ENCODE data around the gene MTERF2.

The MTERF2 gene

DNA sequence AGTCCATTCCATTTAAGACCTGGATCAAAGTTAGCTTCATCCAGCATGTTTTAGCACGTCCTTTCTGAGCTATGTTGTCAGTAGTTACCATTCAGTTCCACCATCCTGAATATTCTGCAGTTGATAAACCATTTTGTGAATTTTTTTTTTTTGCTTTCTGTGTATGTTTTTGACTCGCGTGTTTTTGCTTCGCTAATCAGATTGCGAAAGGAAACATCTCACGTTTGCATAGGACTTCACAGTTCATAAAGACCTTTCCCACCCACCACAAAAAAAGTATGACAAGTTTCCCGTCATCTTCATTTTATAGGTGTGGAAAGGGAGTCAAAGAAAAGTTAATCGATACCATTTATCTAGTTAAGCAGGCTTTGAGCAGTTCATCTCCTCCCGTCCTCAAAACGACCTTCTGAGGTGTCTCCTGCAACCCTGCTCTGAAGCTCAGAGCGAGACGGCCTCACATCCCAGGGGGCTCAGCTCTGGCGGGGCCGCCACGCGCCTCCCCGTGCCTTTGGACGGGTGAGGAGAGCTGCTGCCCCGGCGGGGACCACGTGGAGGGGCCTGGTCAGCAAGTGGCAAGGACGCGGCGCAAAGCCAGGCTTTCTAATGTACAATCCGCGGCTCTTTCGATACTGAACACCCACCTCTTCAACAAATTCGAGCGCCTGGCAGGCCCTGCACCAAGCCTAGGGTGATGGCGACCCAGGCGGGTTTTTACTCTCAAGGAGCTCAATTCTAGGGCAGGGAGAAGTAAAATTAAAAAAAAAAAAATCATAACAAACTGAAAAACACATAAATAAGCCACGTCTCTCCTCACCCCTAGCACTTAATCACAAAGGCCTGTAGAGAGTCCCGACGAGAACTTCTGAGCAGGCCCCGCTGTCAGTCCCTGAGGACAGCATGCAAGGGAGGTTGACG, 32.2 kb downstream of the MTERF2 start (continued):
- TF ChIP-seq ZNF335 (tag by site-specific recombination; conservative IDR thresholded peaks at IDR 0.05): peak; percentile 82; the same call in 1 of the 2 replicates
- TF ChIP-seq ZBTB17 (tag by site-specific recombination; IDR thresholded peaks at IDR 0.05): peak; percentile 30

DNA sequence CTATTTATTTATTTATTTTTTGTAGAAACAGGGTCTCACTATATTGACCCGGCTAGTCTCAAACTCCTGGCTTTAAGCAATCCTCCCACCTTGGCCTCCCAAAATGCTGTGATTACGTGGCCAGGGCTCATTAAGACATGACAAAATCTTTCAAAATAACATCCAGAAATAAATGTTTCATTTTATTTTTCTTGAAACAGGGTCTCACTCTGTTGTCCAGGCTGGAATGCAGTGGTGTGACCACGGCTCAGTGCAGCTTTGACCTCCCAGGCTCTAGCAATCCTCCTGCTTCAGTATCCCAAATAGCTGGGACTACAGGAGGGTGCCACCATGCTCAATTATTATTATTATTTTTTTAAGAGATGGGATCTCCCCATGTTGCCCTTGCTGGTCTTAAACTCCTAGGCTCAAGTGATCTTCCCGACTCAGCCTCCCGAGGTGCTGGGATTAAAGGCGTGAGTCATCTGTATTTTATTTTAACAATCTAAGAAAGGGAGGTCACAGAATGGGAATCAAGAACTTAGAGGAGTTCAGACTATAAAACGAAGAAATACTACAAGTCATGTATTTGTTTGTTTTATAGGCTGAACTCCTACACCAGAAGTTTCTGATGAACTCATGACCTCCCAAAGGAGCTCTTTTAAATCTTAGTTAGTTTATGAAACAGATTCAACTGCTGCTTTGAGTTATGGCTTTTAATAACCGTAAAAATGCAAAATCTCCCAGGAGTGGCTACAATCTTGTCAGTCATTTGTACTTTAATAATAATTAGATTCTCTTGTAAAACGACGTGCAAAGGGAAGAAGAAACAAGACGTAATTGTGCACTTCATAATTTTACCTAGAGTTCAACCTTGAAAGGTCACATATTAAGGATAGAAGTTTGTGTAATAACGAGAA, 33.3 kb downstream of the MTERF2 start:
- Histone ChIP-seq H3K36me3 (ENCODE audit: control insufficient read depth in 2 of 2, insufficient read depth in 1 of 2, low read length in 2 of 2) (no peaks in the 10 kb centered on the region), H3K27ac (ENCODE audit: extremely low read depth, low read depth, low read length) (no peak overlapping the region), H3K9me3 (ENCODE audit: control insufficient read depth, insufficient read depth, low read depth, low read length) (no peaks in the 10 kb centered on the region), H3K4me1 (ENCODE audit: control insufficient read depth, insufficient read depth, low read length) (peaks cover 12% of the 10 kb centered on the region), H3K4me3 (ENCODE audit: low read depth, low read length) (no peak overlapping the region)
- ChIA-PET POLR2A (no interaction called here), CTCF (interaction anchor here (0.6 kb wide), 1 partner anchor 798 kb away, joined by 3 read pairs; no protein-coding TSS in a partner anchor)
- TF ChIP-seq ZNF140 (tag by site-specific recombination; IDR thresholded peaks at IDR 0.05) (no peak), OSR2 (tag by site-specific recombination; IDR thresholded peaks at IDR 0.05) (0 out of 2 replicates have a peak, but pooled peaks have one; percentile 8), ZIC2 (tag by site-specific recombination; IDR thresholded peaks at IDR 0.05) (peak; percentile 40; the same call in 1 of the 2 replicates), BCL11B (tag by site-specific recombination; IDR thresholded peaks at IDR 0.05; ENCODE audit: low read depth) (no peak), ZNF660 (tag by site-specific recombination; IDR thresholded peaks at IDR 0.05) (no peak), ZNF223 (tag by site-specific recombination; IDR thresholded peaks at IDR 0.05) (no peak), GLI4 (tag by site-specific recombination; IDR thresholded peaks at IDR 0.05) (no peak), WT1 (tag by site-specific recombination; IDR thresholded peaks at IDR 0.05) (peak; percentile 83), ZNF121 (tag by site-specific recombination; IDR thresholded peaks at IDR 0.05) (peak; percentile 92), FEZF1 (tag by site-specific recombination; IDR thresholded peaks at IDR 0.05) (no peak), ZNF146 (tag by site-specific recombination; IDR thresholded peaks at IDR 0.05) (no peak), ZNF514 (tag by site-specific recombination; IDR thresholded peaks at IDR 0.05) (no peak), ZNF391 (tag by site-specific recombination; IDR thresholded peaks at IDR 0.05; ENCODE audit: borderline replicate concordance, low read depth) (no peak), ZNF335 (tag by site-specific recombination; conservative IDR thresholded peaks at IDR 0.05) (no peak), SETDB1 (IDR thresholded peaks at IDR 0.05; ENCODE audit: insufficient read length, low read length) (no peak), GLIS1 (tag by site-specific recombination; IDR thresholded peaks at IDR 0.05) (peak; percentile 18; the same call in 1 of the 2 replicates), GLI2 (tag by site-specific recombination; IDR thresholded peaks at IDR 0.05; ENCODE audit: borderline replicate concordance, low read depth) (0 out of 2 replicates have a peak, but pooled peaks have one; percentile 13), ZNF707 (tag by site-specific recombination; IDR thresholded peaks at IDR 0.05) (no peak)
- TF ChIP-seq, protein P1, sequence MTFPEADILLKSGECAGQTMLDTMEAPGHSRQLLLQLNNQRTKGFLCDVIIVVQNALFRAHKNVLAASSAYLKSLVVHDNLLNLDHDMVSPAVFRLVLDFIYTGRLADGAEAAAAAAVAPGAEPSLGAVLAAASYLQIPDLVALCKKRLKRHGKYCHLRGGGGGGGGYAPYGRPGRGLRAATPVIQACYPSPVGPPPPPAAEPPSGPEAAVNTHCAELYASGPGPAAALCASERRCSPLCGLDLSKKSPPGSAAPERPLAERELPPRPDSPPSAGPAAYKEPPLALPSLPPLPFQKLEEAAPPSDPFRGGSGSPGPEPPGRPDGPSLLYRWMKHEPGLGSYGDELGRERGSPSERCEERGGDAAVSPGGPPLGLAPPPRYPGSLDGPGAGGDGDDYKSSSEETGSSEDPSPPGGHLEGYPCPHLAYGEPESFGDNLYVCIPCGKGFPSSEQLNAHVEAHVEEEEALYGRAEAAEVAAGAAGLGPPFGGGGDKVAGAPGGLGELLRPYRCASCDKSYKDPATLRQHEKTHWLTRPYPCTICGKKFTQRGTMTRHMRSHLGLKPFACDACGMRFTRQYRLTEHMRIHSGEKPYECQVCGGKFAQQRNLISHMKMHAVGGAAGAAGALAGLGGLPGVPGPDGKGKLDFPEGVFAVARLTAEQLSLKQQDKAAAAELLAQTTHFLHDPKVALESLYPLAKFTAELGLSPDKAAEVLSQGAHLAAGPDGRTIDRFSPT (tag by site-specific recombination; IDR thresholded peaks at IDR 0.05): peak; percentile 61; the same call in 1 of the 2 replicates
- TF ChIP-seq, protein P2, sequence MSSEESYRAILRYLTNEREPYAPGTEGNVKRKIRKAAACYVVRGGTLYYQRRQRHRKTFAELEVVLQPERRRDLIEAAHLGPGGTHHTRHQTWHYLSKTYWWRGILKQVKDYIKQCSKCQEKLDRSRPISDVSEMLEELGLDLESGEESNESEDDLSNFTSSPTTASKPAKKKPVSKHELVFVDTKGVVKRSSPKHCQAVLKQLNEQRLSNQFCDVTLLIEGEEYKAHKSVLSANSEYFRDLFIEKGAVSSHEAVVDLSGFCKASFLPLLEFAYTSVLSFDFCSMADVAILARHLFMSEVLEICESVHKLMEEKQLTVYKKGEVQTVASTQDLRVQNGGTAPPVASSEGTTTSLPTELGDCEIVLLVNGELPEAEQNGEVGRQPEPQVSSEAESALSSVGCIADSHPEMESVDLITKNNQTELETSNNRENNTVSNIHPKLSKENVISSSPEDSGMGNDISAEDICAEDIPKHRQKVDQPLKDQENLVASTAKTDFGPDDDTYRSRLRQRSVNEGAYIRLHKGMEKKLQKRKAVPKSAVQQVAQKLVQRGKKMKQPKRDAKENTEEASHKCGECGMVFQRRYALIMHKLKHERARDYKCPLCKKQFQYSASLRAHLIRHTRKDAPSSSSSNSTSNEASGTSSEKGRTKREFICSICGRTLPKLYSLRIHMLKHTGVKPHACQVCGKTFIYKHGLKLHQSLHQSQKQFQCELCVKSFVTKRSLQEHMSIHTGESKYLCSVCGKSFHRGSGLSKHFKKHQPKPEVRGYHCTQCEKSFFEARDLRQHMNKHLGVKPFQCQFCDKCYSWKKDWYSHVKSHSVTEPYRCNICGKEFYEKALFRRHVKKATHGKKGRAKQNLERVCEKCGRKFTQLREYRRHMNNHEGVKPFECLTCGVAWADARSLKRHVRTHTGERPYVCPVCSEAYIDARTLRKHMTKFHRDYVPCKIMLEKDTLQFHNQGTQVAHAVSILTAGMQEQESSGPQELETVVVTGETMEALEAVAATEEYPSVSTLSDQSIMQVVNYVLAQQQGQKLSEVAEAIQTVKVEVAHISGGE (tag by site-specific recombination; conservative IDR thresholded peaks at IDR 0.05; ENCODE audit: low read depth): no peak
- TF ChIP-seq, protein P3, sequence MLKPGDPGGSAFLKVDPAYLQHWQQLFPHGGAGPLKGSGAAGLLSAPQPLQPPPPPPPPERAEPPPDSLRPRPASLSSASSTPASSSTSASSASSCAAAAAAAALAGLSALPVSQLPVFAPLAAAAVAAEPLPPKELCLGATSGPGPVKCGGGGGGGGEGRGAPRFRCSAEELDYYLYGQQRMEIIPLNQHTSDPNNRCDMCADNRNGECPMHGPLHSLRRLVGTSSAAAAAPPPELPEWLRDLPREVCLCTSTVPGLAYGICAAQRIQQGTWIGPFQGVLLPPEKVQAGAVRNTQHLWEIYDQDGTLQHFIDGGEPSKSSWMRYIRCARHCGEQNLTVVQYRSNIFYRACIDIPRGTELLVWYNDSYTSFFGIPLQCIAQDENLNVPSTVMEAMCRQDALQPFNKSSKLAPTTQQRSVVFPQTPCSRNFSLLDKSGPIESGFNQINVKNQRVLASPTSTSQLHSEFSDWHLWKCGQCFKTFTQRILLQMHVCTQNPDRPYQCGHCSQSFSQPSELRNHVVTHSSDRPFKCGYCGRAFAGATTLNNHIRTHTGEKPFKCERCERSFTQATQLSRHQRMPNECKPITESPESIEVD (tag by site-specific recombination; IDR thresholded peaks at IDR 0.05): peak; percentile 95
- TF ChIP-seq, protein P4, sequence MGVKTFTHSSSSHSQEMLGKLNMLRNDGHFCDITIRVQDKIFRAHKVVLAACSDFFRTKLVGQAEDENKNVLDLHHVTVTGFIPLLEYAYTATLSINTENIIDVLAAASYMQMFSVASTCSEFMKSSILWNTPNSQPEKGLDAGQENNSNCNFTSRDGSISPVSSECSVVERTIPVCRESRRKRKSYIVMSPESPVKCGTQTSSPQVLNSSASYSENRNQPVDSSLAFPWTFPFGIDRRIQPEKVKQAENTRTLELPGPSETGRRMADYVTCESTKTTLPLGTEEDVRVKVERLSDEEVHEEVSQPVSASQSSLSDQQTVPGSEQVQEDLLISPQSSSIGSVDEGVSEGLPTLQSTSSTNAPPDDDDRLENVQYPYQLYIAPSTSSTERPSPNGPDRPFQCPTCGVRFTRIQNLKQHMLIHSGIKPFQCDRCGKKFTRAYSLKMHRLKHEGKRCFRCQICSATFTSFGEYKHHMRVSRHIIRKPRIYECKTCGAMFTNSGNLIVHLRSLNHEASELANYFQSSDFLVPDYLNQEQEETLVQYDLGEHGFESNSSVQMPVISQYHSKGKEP (tag by site-specific recombination; IDR thresholded peaks at IDR 0.05): no peak

Measured in HEK293 (cell line).